ENCODE results near the gene DERA. TPM values are rescaled to one million over a fixed set of nuclear protein-coding genes. Genes with fewer than 3 reads are reported as not detected.
"Not testable (repeated sequence)": the region's sequence is repeated elsewhere in the genome, so short reads cannot be mapped to it uniquely, and the experiment has no call there.

Gene DERA
- total RNA-seq, result 10 to 100 TPM; 33.5 to 36.2 TPM

DNA sequence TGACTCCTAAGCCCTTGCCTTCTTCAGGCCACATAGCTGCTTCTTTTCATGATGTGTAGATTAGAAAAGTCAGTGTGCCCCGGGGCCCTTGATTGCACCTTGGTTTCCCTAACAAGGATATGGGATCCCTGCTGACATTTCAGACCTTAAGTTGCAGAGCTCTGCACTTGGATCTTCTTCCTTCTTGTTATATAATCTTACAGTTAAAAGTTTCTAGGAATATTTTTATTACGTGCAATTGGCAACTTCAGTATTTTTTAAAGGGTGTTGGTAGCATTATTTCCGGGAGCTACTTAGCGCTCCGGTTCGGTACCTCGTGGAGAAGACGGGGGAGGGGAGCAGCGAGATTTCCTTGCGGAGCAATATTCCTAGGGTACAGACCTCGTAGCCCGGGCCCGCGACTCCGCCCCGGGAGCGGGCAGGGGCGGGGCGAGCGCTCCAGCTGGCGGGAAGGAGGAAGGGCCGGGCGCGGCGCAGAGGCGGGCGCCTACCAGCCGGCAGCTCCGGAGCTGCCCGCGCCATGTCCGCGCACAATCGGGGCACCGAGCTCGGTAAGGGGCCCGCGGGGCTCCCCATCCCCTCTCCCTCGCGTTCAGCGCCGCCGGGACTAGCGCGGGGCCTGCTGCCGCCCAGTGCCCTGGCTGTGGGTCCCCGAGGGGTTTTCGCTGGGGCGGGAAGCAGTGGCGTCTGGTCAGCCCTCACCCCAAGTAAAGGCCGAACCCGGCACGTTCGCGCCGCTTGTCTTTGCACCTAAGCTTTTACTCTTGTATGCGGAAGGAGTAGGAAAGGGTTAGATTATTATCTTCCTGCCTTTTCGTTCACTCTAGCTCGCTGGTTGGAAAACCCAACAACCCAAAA lies at the start of gene DERA:
DERA (plus strand) TSS at position 469 of the 858 bp plus-strand sequence; CDS start at position 521, 52 bp downstream.
- DNase-seq (ENCODE audit: low spot score in 2 of 2), result peak; percentile 61 to 76
- peak; percentile 94 to 98 for ATAC-seq
- H3K27ac Mint-ChIP-seq, result peak within 1 kb of the TSS; percentile 90 to 97
- H3K9me3 Mint-ChIP-seq, result no peaks in the 10 kb centered on the region
- peaks cover 5 to 8% of the 10 kb centered on the region in 2 donors for H3K36me3 Mint-ChIP-seq

DNA sequence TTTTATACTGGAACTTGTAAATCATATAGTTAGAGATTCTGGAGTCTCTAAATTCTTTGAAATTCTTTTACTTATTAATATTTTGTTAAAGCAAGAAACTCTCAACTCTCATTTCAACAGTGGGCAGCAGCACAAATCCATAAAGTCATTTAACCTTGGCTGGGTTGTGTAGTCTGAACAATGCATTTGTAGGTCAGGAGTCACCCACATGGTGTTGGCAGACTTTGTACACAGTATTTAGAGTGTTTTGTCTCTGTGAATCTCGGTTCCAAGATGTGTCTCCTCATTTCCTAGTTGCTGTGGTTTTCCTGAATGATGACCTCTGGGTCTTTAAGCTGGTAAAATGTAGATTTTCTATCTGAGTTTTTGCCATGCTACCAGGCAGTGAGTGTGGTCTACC lies 49.7 kb upstream of the DERA start:
- Mint-ChIP-seq H3K27ac (no peak overlapping the region), H3K9me3 (no peaks in the 10 kb centered on the region), H3K36me3 (no peaks in the 10 kb centered on the region)
- DNase-seq (ENCODE audit: low spot score in 2 of 2) (no peak), ATAC-seq (no peak)

DNA sequence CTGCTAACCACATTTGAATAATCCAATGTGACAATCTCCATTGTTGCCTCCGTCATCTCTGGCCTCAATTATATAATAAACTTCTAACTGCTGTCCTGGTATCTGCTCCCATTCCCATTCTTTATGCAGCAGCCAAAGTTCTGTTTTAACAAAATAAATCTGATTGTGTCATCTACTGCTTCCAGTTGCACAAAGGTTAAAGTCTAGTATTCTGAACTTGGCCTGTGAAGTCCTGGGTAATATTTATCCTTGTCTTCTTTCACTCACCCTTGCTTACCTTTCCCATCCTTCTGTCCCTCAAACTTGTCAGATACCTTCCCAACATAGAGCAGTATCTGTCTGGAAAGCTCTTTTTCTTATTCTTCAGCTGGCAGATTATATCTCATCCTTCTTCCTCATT lies 48.3 kb upstream of the DERA start:
- DNase-seq (ENCODE audit: low spot score in 2 of 2) (no peak), ATAC-seq (no peak)
- Mint-ChIP-seq H3K27ac (no peak overlapping the region), H3K9me3 (no peaks in the 10 kb centered on the region), H3K36me3 (peaks cover 0 to 4% of the 10 kb centered on the region in 2 donors)

DNA sequence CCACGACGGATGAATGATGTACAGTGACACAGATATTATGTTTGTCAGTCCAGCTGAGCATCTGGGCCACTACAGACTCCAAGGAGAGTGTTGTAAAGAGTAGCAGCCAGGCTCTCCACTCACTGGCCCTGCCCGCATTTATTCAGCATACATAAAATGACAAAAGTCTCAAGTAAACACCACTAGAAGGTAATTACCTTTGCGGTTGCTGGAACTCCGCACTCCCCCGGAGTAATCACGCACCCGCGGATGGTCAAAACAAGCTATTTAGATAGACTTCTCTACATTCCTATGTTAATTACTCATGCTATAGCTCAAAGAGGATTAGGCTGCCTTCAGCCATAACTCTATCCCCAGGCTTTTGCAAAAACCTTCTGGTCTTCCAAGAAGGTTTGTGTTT lies 47.8 kb upstream of the DERA start:
- DNase-seq (ENCODE audit: low spot score in 2 of 2) (no peak), ATAC-seq (no peak)
- H3K9me3 Mint-ChIP-seq, result no peaks in the 10 kb centered on the region
- peaks cover 0 to 7% of the 10 kb centered on the region in 2 donors for H3K36me3 Mint-ChIP-seq
- H3K27ac Mint-ChIP-seq, result no peak overlapping the region

DNA sequence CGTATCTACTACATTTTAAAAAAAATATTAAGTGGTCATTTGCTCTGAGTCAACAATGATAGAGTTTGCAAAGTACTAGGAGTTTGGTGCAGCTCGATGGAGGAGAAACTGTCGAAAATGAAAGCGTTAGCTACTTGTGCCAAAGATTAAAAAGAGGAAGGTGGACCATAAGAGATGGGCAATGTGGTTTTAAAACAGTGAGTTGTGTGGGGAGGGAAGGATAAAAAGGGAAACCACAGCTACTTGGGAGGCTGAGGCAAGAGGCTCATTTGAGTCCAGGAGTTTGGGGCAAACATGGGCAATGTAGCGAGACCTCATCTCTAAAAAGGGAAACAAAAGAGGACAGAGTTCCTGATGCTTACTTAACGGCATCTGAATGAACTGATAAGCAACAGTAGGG lies 47.1 kb upstream of the DERA start:
- Mint-ChIP-seq H3K9me3 (no peaks in the 10 kb centered on the region), H3K27ac (no peak overlapping the region), H3K36me3 (peaks cover 0 to 8% of the 10 kb centered on the region in 2 donors)
- DNase-seq (ENCODE audit: low spot score in 2 of 2) (no peak), ATAC-seq (no peak)

DNA sequence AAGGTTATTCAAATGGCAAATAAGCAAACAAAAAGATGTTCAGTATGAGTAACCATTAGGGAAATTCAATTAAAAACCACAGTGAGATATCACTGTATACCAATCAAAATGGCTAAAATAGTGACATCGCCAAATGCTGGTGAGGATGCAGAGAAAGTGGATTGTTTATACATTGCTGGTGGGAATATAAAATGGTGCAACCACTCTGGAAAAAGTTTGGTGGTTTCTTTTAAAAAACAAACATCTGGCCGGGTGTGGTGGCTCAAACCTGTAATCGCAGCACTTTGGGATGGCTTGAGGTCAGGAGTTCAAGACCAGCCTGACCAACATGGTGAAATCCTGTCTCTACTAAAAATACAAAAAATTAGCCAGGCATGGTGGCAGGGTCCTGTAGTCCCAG lies 42.9 kb upstream of the DERA start:
- ATAC-seq (no peak), DNase-seq (ENCODE audit: low spot score in 2 of 2) (no peak)
- Mint-ChIP-seq H3K36me3 (peaks cover 0 to 21% of the 10 kb centered on the region in 2 donors), H3K27ac (no peak overlapping the region), H3K9me3 (peaks cover 0 to 9% of the 10 kb centered on the region in 2 donors)

DNA sequence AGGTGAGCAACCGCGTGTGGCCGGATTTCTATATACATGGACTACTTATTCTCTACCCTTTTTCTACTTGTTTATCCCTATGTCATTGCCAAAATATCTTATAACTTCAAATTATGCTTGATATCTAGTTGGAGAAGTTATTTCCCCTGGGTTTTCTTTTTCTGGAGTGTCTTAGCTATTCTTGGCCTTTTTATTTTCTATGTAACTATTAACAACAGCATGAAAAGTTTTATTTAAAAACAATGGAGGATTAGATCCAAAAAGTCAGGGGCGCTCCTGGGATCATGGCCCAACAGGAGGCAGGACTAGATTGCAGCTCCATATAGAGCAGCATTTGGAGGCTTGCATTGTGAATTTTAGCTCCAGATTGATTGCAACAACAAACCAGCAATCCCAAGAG lies 37.6 kb upstream of the DERA start:
- Mint-ChIP-seq H3K27ac (no peak overlapping the region), H3K36me3 (peaks cover 14 to 18% of the 10 kb centered on the region in 2 donors), H3K9me3 (peaks cover 0 to 13% of the 10 kb centered on the region in 2 donors)
- DNase-seq (ENCODE audit: low spot score in 2 of 2) (no peak), ATAC-seq (no peak)

DNA sequence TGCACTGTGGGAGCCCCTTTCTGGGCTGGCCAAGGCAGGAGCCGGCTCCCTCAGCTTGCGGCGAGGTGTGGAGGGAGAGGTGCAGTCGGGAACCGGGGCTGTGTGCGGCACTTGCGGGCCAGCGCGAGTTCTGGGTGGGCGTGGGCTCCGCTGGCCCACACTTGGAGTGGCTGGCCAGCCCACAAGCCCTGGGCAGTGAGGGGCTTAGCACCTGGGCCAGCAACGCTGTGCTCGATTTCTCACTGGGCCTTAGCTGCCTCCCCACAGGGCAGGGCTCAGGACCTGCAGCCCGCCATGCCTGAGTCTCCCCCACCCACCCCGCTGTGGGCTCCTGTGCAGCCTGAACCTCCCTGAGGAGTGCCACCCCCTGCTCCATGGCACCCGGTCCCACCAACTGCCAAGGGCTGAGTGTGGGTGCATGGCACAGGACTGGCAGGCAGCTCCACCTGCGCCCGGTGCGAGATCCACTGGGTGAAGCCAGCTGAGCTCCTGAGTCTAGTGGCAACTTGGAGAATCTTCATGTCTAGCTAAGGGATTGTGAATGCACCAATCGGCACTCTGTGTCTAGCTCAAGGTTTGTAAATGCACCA lies 36.5 kb upstream of the DERA start:
- peaks cover 7 to 18% of the 10 kb centered on the region in 2 donors for H3K36me3 Mint-ChIP-seq
- not testable (repeated sequence) for H3K9me3 Mint-ChIP-seq; H3K27ac Mint-ChIP-seq; ATAC-seq; DNase-seq (ENCODE audit: low spot score in 2 of 2)

DNA sequence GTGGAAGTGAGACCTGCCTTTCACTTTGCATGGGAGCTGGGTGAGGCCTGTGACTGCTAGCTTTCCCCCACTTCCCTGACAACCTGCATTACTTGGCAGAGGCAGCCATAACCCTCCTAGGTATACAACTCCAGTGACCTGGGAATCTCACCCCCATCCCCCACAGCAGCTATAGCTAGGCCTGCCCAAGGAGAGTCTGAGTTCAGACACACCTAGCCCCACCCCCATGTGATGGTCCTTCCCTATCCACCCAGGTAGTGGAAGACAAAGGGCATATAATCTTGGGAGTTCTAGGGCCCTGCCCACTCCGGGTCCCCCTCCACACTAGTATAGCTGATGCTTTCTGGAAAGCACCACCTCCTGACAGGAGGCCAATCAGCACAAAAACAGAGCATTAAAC lies 35.3 kb upstream of the DERA start:
- H3K36me3 Mint-ChIP-seq, result peaks cover 4 to 18% of the 10 kb centered on the region in 2 donors
- H3K9me3 Mint-ChIP-seq, result peaks cover 0 to 4% of the 10 kb centered on the region in 2 donors
- peak overlapping the region in 1 of 2 donors; percentile 16 for H3K27ac Mint-ChIP-seq
- DNase-seq (ENCODE audit: low spot score in 2 of 2) (no peak), ATAC-seq (no peak)

DNA sequence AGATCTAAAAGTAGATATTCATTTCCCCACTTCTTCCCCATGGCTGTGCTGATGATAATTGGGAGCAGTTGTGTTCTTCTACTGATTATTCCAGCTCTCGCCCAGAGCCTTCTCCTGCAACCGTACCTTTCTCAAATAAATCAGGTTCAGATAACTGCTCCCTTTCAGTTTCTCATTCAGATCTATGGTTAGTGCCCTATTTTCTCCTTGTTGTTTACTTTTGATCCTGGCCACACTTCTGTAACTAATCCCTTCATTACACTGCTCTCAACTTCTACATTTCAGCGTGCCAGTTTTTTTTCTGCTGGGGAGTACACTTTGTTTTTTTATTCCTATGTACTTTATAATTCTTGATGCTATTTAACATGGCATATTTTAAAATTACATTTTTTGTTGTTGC lies 31.7 kb upstream of the DERA start:
- ATAC-seq (no peak), DNase-seq (ENCODE audit: low spot score in 2 of 2) (no peak)
- H3K27ac Mint-ChIP-seq, result no peak overlapping the region
- H3K9me3 Mint-ChIP-seq, result peaks cover 0 to 4% of the 10 kb centered on the region in 2 donors
- H3K36me3 Mint-ChIP-seq, result peaks cover 29 to 30% of the 10 kb centered on the region in 2 donors

DNA sequence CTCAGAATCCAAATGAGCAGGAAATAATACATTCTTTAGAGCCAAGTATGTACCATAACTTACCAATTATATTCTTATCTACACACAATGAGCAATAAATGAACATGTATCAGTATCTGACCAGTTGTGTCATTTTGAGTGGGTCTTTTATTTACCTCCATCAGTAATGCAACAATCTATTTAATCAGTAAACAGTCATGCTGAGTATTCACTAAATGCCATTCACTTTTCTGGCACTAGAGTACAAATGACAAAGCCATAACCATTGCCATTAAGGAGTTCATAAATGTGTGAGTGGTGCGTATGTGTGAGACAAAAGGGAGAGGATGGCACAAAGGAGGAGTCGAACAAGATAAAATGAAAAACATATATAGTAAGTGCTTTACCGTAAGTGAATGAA lies 30.4 kb upstream of the DERA start:
- ATAC-seq (no peak), DNase-seq (ENCODE audit: low spot score in 2 of 2) (no peak)
- Mint-ChIP-seq H3K36me3 (peaks cover 30 to 31% of the 10 kb centered on the region in 2 donors), H3K9me3 (peaks cover 0 to 4% of the 10 kb centered on the region in 2 donors), H3K27ac (peak overlapping the region in 1 of 2 donors; percentile 98)

DNA sequence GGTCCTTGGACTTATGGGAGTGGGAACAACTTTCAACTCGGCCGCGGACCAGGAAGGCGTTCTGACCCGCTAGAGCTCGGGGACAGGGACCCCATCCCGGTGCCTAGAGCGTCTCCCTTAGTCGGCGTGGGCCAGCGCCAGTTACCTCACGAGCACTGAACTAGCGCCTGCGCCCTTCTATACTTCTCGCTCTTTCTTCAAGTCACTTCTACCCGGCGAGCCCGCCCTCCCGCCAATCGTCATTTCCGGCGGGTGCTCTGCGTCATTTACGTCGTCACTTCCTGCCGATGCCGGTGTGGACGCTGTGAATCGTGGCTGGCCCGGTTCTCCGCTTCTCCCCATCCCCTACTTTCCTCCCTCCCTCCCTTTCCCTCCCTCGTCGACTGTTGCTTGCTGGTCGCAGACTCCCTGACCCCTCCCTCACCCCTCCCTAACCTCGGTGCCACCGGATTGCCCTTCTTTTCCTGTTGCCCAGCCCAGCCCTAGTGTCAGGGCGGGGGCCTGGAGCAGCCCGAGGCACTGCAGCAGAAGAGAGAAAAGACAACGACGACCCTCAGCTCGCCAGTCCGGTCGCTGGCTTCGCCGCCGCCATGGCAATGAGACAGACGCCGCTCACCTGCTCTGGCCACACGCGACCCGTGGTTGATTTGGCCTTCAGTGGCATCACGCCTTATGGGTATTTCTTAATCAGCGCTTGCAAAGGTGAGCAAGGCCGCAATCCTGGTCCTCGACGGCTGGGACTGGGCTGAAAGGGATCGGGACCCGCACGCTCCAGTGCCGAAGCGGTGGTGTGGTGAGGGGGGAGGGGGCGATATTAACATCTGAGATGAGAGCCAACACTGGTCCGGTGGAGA lies 28.8 kb upstream of the DERA start, which contains the start of gene STRAP:
STRAP (plus strand) TSS at position 270 of the 854 bp plus-strand sequence; CDS start at position 591, 321 bp downstream.
- peak; percentile 96 to 98 for ATAC-seq
- peak within 1 kb of the TSS; percentile 96 to 98 for H3K27ac Mint-ChIP-seq
- peaks cover 0 to 4% of the 10 kb centered on the region in 2 donors for H3K9me3 Mint-ChIP-seq
- peak; percentile 93 to 95 for DNase-seq (ENCODE audit: low spot score in 2 of 2)
- peaks cover 37% of the 10 kb centered on the region in 2 donors for H3K36me3 Mint-ChIP-seq

DNA sequence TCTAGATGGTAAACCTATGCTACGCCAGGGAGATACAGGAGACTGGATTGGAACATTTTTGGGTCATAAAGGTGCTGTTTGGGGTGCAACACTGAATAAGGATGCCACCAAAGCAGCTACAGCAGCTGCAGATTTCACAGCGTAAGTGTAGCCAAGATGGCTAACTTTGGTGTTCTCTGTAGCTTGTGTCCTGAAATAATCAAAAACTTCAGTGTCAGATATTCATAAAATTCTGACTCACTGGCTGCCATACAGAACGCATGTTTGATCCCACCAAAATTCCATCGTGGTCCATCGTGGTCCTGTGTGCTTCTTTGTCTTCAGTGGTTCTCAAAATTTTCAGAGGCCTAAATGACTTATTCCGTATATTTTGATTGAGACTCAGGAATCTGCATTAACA lies 27.6 kb upstream of the DERA start:
- Mint-ChIP-seq H3K27ac (peak overlapping the region; percentile 96 to 98), H3K9me3 (no peaks in the 10 kb centered on the region), H3K36me3 (peaks cover 37% of the 10 kb centered on the region in 2 donors)
- ATAC-seq, result no peak
- no peak for DNase-seq (ENCODE audit: low spot score in 2 of 2)

DNA sequence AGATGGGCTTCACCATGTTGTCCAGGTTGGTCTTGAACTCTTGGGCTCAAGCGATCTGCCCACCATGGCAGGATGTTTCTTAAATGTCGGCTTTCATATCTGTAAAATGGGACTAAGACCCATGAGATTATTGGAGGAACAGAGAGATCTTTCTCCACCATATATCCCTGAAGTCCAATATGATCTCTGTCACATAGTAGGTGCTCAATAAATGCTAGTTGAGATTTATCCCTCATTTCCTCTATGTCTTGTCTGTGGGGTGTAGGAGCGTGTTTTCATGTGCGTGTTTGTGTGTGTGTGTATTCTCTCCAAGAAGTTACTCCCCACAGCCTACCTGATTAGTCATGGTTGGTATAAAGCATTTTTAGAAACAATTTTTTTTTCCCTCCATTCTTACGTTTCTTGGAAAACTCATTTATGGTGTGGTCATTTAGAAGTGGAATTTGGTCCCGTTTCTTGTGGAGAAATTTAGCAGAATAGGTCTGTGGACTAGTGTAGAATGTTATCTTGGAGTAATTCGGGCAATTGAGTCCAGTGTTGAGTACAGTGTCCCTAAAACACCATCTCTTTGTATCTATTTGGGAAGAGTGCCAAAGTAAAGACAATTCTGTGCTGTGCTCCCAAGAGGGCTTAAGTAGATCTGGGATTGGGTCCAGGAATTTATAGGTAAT lies 24.6 kb upstream of the DERA start:
- Mint-ChIP-seq H3K9me3 (no peaks in the 10 kb centered on the region), H3K27ac (peak overlapping the region in 1 of 2 donors; percentile 69), H3K36me3 (peaks cover 39 to 46% of the 10 kb centered on the region in 2 donors)
- ATAC-seq, result no peak
- DNase-seq (ENCODE audit: low spot score in 2 of 2), result no peak

DNA sequence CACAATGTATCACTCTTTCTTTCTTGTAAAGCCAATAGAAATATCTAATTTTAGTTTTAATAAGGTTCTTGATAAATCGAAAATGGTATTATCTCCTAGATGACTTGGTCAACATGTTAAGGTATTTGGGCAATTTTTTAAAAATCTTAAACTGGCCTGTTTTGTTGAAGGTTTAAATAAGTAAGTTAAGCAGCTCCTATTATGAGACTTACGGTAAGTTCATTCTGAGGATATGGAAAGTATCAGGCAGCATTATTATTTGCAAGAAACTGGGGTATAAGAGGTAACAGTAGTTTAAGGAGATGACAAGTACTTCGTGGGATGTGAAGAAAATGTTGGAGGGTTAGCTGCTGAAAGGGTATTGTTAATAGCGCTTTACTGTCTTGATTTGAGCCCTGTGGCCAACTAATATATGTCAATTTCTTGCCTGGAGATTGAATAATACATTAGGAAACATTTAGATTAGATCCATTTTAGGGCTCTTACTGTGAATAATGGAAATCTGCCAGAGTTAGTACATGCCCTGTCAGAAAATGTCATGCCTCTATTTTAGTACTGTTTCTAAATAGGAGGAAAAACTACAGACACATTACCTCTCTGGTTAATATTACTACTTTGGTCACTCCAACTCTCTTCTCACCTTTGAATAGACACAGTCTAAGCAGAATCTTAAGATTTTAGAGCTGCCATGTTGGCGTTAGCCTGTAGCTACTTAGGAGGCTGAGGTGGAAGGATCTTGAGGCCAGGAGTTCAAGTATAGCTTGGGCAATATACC lies 23.9 kb upstream of the DERA start:
- no peaks in the 10 kb centered on the region for H3K9me3 Mint-ChIP-seq
- DNase-seq (ENCODE audit: low spot score in 2 of 2) (no peak), ATAC-seq (no peak)
- H3K36me3 Mint-ChIP-seq, result peaks cover 32 to 46% of the 10 kb centered on the region in 2 donors
- H3K27ac Mint-ChIP-seq, result no peak overlapping the region

Measured in activated naive CD4-positive, alpha-beta T cell treated with anti-CD3 and anti-CD28 coated beads, Interleukin-2, amount 50 U/mL, for 72 hours (primary cell).